Endodermal cell (in vitro differentiated cells): ENCODE data around the gene GPER1. TPM values are rescaled to one million over a fixed set of nuclear protein-coding genes. Genes with fewer than 3 reads are reported as not detected.

ENCODE experiments used
- DNase-seq: peaks from one replicate; pipeline ENCODE4 v3.0.0-alpha.2; 2017
- H3K27ac ChIP-seq: 2 replicates; pipeline ENCODE4 v1.5.1; 2013; ENCODE audit warnings: mild to moderate bottlenecking, low read depth, low read length, moderate library complexity
- H3K27me3 ChIP-seq: 2 replicates; pipeline ENCODE4 v1.6.1; 2013; ENCODE audit warnings: mild to moderate bottlenecking, low read length, moderate library complexity; ENCODE audit not compliant: insufficient read depth, control insufficient read depth, poor library complexity, severe bottlenecking
- H3K36me3 ChIP-seq: 2 replicates; pipeline ENCODE4 v1.7.0; 2013; ENCODE audit warnings: mild to moderate bottlenecking, low read length, moderate library complexity; ENCODE audit not compliant: control insufficient read depth, insufficient read depth
- H3K4me1 ChIP-seq: one replicate; pipeline ENCODE4 v1.7.0; 2013; ENCODE audit warnings: low read length; ENCODE audit not compliant: control insufficient read depth, insufficient read depth
- H3K4me3 ChIP-seq: 2 replicates; pipeline ENCODE4 v1.5.1; 2013; ENCODE audit warnings: mild to moderate bottlenecking, low read length, moderate library complexity
- H3K9ac ChIP-seq: 2 replicates; pipeline ENCODE4 v1.6.1; 2013; ENCODE audit warnings: mild to moderate bottlenecking, low read length, moderate library complexity; ENCODE audit not compliant: poor library complexity, severe bottlenecking; ENCODE audit errors: extremely low read depth
- H3K9me3 ChIP-seq: 2 replicates; pipeline ENCODE4 v1.6.1; 2013; ENCODE audit warnings: mild to moderate bottlenecking, low read length, moderate library complexity; ENCODE audit not compliant: control insufficient read depth
- H3K27ac Mint-ChIP-seq: 2 replicates; pipeline ENCODE4 v1.8.0; 2020; ENCODE audit warnings: mixed read lengths
- H3K27me3 Mint-ChIP-seq: 2 replicates; pipeline ENCODE4 v1.8.0; 2021; ENCODE audit warnings: mild to moderate bottlenecking, mixed read lengths; ENCODE audit not compliant: insufficient read depth
- H3K36me3 Mint-ChIP-seq: 2 replicates; pipeline ENCODE4 v1.8.0; 2020; ENCODE audit warnings: low read depth, mixed read lengths
- H3K4me1 Mint-ChIP-seq: 2 replicates; pipeline ENCODE4 v1.8.0; 2020; ENCODE audit warnings: mixed read lengths
- H3K4me3 Mint-ChIP-seq: 2 replicates; pipeline ENCODE4 v1.8.0; 2020; ENCODE audit warnings: mild to moderate bottlenecking, moderate library complexity, mixed read lengths
- H3K9me3 Mint-ChIP-seq: 2 replicates; pipeline ENCODE4 v1.8.0; 2020; ENCODE audit warnings: mild to moderate bottlenecking, mixed read lengths
- CTCF ChIP-seq: fragments of 200-600 bp; sonication (generic); conservative IDR thresholded peaks from 2 replicates; pipeline ENCODE4 v1.5.0; 2021; ENCODE audit warnings: antibody characterized with exemption, mild to moderate bottlenecking
- whole genome bisulfite sequencing, 2 experiments: methylation state at CpG; one replicate each; pipeline versions ENCODE4 v1.1.5 to v1.1.7; 2013; ENCODE audit warnings: missing lambda C conversion rate in 2 of 2, mixed read lengths in 1 of 2; ENCODE audit not compliant: insufficient coverage in 1 of 2, insufficient read length in 1 of 2; 5-methylcytosine and 5-hydroxymethylcytosine counted together
- total RNA-seq, 2 donors: library from RNA; stranded (reverse); fragmentation: NEBNext Ultra II Directional in 1 of 2; extraction: Animal tissue kit (Norgen Biotek cat#: 25700) in 1 of 2; gene quantifications; 2 replicates in 1 of 2; 3 replicates in 1 of 2; pipeline ENCODE4 v1.2.1, GENCODE V29; 2021

GPER1 gene
- total RNA-seq, 2 donors from 2014 or later = 0.35 to 0.51 TPM

DNA sequence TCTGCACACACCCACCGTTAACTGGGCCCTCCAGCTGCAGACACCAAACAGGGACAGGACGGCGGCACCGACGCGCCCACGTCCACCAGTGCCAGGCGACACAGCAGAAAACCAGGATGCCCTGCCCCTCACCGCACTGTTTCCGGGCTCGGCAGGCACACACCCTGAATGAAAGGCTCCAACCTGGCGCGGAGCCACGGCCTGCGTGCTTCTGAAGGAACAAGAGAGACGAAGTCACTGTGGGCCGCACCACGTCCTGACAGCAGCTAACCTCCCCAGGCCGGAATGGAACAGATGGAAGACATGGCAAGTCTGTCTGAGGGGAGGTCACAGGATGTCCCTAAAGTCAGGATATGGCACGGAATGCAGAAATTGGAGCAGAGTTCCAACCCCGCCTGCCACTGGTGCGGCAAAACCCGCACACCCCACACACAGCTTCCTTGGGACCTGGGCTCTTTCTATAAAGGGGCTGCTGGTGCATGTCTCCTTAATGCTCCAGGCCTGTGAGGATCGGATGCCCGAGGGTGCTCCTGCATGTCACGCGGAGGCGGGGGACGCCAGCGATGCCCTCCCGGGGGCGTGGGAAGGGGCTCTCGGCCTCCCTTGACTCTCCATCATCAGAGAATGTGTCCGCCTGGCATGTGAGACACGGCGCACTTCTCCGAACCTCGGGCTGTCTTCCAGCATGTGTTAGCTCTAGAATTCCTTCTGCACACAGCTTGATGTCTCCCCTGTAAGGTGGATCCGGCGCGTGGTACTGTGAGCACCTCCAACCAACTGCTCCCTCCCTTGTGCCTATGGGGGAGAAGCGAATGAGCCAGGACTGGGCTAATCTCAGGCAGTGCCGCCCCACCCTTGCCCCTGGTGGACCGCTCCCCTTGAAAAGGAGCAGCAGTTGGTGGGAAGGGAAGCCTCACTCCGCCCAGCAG is 3.9 kb upstream of the GPER1 start:
- Mint-ChIP-seq H3K36me3 (no peaks in the 10 kb centered on the region), H3K27me3 (no peaks in the 10 kb centered on the region), H3K9me3 (no peaks in the 10 kb centered on the region), H3K4me1 (peaks cover 22% of the 10 kb centered on the region), H3K4me3 (no peak overlapping the region), H3K27ac (no peak overlapping the region)
- 95 to 97% methylated on average over 41 to 45 of the region's 45 CpGs for WGBS, 2 experiments
- peaks cover 4% of the 10 kb centered on the region for H3K36me3 ChIP-seq
- no peak for TF ChIP-seq CTCF
- DNase-seq = no peak
- no peak overlapping the region for H3K4me3 ChIP-seq
- no peaks in the 10 kb centered on the region for H3K27me3 ChIP-seq
- H3K27ac ChIP-seq = no peak overlapping the region
- H3K4me1 ChIP-seq = peaks cover 4% of the 10 kb centered on the region
- no peak overlapping the region for H3K9ac ChIP-seq
- H3K9me3 ChIP-seq = no peaks in the 10 kb centered on the region

- H3K27ac ChIP-seq = no peak overlapping the region
- Mint-ChIP-seq H3K4me1 (peaks cover 21% of the 10 kb centered on the region), H3K9me3 (no peaks in the 10 kb centered on the region), H3K27ac (no peak overlapping the region), H3K27me3 (no peaks in the 10 kb centered on the region), H3K4me3 (no peak overlapping the region), H3K36me3 (no peaks in the 10 kb centered on the region)
- H3K36me3 ChIP-seq = peaks cover 4% of the 10 kb centered on the region
- 93 to 96% methylated on average over 9 to 10 of the region's 10 CpGs for WGBS, 2 experiments
- TF ChIP-seq CTCF = no peak
- no peak overlapping the region for H3K4me3 ChIP-seq
- DNase-seq = no peak
- peaks cover 4% of the 10 kb centered on the region for H3K4me1 ChIP-seq
- H3K9me3 ChIP-seq = no peaks in the 10 kb centered on the region
- H3K27me3 ChIP-seq = no peaks in the 10 kb centered on the region
- no peak overlapping the region for H3K9ac ChIP-seq
Observed at GRCh38 chr7:1085266-1085665, 2.6 kb upstream of the GPER1 start.

DNA sequence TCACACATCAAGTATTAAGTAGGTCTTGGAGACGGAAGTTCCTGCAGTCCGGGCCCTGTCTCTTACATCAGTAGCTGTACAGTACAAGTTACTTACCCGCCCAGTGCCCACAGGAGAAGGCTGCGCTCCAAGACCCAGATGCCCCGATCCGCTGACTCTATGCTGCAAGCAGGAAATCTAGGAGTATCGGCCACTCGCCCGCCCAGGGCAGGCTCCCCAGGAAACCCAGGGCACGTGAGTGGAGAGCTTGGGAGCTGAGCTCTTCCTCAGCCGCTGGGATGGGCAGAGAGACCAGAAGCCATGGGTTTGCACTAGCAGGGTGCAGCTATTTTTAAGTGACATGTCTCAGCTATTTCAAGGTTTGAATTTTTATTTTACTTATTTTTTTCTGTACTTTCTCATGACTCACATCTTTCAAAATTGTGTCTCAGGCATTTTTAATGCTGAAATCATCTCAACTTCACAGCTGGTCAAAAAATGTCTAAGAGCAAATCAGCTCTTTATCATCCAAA is 1.9 kb upstream of the GPER1 start:
- Histone ChIP-seq H3K36me3 (no peaks in the 10 kb centered on the region), H3K4me3 (no peak overlapping the region), H3K9me3 (no peaks in the 10 kb centered on the region), H3K4me1 (peaks cover 4% of the 10 kb centered on the region), H3K27me3 (no peaks in the 10 kb centered on the region), H3K9ac (no peak overlapping the region), H3K27ac (no peak overlapping the region)
- Mint-ChIP-seq H3K9me3 (no peaks in the 10 kb centered on the region), H3K27ac (no peak overlapping the region), H3K27me3 (no peaks in the 10 kb centered on the region), H3K4me1 (peaks cover 21% of the 10 kb centered on the region), H3K4me3 (no peak overlapping the region), H3K36me3 (no peaks in the 10 kb centered on the region)
- TF ChIP-seq CTCF = no peak
- DNase-seq = no peak
- WGBS, 2 experiments = 96 to 99% methylated on average over 10 to 11 of the region's 11 CpGs
